Activated effector memory CD4-positive, alpha-beta T cell treated with Interleukin-2 at 50 U/mL for 16 hours (primary cell): ENCODE results near the gene IFI44L.

ENCODE experiments used
- DNase-seq: peaks from one replicate; pipeline ENCODE4 v3.0.0-alpha.2; 2020

IFI44L gene

GRCh38 chr1:78645723-78646122, 25.5 kb downstream of the IFI44L start:
- no peak for DNase-seq

DNA sequence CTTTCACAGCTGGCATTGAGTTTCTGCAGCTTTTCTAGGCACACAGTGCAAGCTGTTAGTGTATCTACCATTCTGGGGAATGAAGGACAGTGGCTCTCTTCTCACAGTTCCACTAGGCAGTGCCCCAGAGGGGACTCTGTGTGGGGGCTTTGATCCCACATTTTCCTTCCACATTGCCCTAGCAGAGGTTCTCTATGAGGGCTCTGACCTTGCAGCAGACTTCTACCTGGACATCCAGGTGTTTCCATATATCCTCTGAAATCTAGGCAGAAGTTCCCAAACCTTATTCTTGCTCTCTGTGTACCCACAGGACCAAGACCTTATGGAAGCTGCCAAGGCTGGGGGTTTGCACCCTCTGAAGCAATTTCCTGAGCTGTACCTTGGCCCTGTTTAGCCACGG, 27.0 kb downstream of the IFI44L start:
- no peak for DNase-seq

DNA sequence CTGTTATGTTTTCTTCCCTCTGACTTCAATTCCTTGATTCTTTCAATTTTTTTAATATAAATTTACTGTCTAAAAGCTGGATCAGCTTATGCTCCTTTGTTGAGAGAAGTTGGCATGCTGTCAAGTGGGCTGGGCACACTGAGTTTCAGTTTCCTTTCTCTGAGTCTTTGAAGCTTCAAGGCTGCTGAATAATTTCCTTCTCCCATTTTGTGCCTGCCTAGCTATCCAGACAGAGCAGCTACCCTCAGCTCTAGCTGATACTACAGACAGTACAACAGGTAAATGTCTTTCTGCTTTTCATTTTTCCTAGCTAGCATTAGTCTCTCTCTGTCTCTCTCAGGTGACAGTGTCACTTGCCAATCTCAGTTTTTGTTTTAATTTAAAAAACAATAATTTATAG, 29.4 kb downstream of the IFI44L start, which contains the start of gene IFI44:
Gene IFI44, plus strand, starts transcription at position 204 of the 400 bp plus-strand sequence. CDS start 365 bp downstream, outside the sequence.
- peak; percentile 58 for DNase-seq

- no peak for DNase-seq
These were observed 29.9 kb downstream of the IFI44L start for GRCh38 chr1:78650114-78650660.

- peak; percentile 14 for DNase-seq
These were observed 31.0 kb downstream of the IFI44L start for GRCh38 chr1:78651241-78651640.

DNA sequence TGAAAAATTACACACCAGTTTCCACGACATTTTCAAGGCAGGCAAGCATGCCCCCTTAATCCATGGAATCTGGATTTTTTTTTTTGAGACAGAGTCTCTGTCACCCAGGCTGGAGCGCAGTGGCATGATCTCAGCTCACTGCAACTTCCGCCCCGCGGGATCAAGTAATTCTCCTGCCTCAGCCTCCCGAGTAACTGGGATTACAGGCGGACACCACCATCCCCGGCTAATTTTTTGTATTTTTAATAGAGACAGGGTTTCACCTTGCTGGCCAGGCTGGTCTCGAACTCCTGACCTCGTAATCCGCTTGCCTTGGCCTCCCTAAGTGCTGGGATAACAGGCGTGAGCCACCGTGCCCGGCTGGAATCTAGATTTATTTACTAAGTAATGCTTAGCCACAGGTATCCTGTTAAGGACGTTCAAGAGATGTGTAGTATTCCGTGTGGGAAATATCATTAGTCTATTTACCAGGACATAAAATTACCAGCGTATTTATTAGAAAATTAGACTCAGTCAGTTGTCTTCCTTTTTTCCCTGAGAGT, 31.8 kb downstream of the IFI44L start:
- no peak for DNase-seq

- no peak for DNase-seq
These were observed 38.7 kb downstream of the IFI44L start for GRCh38 chr1:78658901-78659300.

DNA sequence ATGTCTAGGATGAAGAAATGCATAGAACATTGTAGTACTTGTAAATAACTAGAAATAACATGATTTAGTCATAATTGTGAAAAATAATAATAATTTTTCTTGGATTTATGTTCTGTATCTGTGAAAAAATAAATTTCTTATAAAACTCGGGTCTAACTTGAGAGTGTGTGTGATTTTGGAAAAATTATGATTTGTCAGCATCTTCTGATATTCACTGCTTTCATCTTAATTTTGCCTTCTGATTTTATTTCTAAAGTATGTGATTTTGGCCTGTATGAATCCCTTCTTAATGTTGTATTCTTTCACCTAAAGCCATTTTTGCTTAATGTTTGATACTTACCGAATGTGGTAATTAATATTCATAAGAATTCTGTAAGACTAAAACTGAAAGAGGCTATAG, 43.7 kb downstream of the IFI44L start:
- no peak for DNase-seq

- no peak for DNase-seq
These were observed 44.5 kb downstream of the IFI44L start for GRCh38 chr1:78664763-78665162.

GRCh38 chr1:78665809-78666208, 45.6 kb downstream of the IFI44L start:
- DNase-seq, result no peak

DNA sequence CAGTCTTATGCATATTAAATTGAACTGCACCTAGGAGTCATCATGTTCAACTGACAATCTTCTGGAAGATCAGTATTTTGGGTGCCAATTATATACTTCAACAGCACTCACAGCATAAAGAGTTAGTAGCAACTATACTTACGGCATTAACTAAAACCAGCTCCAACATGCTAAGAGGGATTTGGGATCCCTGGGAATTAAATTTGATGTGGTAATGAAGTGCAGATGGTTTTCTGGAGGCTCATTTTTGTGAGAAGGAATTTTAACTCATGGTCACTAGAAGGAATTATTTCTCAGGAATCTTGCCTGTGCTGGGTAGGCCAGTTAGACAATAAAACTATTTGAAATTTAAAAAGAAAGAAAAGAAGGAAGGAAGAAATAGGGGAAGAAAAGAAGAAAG, 47.7 kb downstream of the IFI44L start:
- DNase-seq, result no peak

DNA sequence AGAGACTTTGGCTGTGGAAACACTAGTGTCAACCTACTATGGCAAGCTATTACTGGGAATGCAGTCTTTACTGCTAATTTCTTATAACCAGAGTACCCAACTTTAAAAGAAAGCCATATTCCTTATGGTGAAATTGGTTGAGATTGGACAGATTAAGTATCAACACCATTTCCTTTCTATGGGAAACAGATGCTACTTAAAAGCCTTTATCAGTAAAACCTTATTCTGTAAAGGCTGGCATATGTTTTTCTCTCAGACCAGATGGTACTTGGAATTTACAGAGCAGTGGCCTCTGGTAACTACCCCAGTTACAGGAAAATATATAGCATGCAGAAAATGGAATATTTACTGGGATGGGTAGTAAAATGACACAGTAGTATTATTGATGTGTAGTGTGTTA, 48.2 kb downstream of the IFI44L start:
- no peak for DNase-seq

DNA sequence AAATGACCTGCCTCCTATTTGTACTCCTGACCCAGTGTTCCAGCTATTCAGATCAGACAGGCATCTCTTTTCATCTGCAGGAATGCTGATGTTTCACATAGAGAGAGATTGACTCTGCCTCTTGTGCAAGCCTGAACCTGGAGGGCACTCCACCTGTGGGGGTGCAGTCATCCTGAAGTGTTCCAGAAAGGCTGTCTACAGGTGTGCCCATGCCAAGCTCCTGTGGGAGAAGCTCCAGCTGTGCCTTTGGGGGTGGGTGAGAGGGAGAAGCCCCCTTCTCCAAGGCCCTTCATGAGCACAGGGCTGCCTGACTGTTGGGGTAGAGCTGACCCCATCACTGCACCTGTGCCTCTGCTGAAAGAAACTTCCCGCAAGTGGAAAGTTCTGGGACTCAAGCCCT, 52.2 kb downstream of the IFI44L start:
- DNase-seq, result no peak

DNA sequence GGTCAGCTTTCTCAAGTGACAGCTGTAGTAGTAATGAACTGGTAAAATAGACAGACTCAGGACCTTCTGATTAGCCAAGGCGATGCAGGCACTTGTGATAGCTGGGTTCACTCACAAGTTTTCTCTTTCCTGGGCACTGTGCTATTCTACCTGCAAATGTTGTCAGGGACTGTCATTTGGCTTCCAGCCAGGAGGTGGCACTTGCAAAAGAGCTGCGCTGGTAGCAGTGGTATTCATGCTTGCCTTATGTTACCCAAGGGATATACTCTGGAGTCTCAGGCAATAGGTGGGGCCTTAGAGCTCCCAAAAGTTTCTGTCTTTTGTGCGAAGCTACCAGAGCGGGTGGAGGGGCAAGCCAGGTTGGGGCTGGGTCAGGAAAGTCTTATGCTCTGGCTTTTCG, 52.9 kb downstream of the IFI44L start:
- DNase-seq, result no peak

DNA sequence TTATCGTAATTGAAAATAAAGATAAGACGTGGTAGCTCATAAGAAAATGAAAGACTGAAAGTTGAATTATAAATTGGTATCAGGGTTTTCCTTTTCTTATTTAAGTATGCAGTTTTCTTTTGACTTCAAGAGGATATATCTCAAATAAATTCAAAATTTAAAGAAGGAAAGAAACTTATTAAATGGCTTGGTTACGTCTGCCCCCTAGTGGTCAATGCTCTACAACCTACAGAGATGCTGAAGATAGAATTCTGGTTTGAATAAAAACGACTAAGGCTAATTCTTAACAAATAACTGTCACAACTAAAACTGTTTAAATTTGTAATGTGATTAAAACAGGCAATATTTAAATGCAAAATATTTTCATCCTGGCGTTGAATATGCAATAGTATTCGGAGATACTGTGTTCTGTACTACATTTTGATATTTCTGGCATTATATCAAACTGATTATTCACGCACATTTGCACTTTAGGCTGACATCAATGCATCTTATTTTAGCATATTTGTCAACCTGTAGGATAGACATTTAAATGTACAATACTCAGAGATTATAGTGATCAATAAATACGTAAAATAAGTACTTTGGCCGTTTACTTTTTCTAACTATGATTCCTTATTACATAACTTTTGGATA, 56.2 kb downstream of the IFI44L start:
- DNase-seq, result no peak

DNA sequence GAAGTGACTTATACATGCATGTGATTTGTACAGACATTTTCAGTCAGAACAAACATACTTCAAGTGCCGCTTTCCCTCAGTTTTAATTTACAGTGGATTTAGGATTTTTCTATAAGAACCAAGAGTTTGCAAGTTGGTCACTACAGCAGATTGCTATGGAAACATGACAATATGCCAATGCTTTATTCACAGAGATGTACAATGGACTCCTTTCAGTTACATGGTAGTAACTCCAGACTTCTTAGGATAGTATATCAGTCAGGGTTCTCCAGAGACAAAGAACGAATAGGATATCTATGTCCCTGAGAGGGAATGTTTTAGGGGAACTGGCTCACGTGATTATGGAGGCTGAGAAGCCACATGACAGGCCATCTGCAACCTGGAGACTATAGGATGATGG, 56.7 kb downstream of the IFI44L start:
- no peak for DNase-seq

- no peak for DNase-seq
These were observed 57.5 kb downstream of the IFI44L start for GRCh38 chr1:78677788-78678187.

DNA sequence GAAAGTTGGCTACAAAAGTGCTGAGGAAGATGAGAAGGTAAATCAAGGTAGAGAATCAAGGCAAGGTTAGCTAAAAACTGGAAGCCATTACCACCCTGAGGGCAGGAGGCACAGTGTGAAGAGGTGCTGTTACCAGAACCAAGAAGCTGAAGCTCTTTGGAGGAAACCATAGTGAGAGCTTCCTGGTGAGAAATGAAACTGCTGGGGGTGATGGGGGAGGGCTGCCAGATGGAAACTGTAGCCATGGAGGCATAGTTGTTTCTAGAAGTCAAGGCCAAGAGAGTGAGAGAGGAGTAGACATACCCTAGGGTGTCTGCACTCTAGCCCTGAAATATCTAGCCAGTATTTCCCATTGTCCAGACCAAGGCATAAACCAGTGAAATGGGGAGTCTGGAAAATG, 58.1 kb downstream of the IFI44L start:
- DNase-seq, result no peak

GRCh38 chr1:78681265-78681664, 61.0 kb downstream of the IFI44L start:
- DNase-seq, result no peak

DNA sequence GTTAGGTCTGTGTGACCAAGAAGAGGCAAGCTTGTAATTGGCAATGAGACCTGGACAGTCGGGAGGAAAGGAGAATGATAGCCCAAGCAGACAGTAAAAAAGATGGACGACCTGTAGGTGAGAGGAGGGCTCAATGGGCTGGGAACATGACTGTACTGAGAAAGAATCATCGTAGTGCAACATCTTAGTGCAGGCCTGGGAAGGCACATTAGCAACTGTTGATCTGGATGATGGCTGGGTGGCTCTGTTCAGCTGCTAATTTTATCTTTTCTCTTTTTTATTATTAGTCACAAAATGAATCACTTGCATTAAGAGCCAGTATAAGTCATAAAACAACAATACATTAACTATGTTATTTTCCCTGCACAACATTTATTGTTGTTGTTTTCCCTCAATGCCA, 62.2 kb downstream of the IFI44L start:
- DNase-seq, result no peak

DNA sequence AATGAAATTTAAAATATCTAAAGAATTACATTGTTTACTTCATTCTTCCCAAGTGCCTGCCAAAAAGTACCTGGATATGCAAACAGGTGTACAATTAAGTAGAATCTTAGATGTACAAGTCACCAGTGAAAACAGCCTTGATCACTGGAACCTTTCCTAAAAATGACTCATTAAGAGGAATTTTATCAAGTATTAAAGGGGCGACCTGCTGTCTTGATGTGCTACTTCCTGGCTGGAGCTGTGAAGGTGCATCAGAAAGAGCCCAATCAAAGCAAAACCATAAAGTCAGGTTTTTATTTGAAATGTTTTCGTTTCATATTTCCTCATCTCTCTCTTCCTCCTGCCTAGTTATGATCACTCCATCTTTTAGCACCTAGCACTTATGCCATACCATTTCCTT, 62.8 kb downstream of the IFI44L start:
- no peak for DNase-seq

DNA sequence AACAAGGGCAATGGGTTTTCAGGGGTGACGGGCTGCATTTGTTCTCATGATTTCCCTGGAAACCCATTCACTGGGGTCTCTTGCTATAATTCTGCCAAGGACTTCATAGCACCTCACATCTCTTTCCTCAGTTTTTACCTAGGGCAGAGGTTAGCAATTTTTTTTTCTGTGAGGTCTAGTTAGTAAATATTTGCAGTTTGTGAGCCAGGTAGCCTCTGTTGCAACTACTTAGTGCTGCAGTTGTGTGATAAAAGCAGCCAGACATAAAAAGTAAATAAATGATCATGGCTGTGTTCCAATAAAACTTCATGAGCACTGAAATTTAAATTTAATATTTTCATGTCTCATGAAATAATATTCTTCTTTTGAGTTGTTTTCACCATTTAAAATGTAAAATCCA, 67.1 kb downstream of the IFI44L start:
- DNase-seq, result no peak

- DNase-seq, result no peak
These were observed 67.7 kb downstream of the IFI44L start for GRCh38 chr1:78687914-78688313.

GRCh38 chr1:78688697-78689096, 68.4 kb downstream of the IFI44L start:
- no peak for DNase-seq

- no peak for DNase-seq
These were observed 70.3 kb downstream of the IFI44L start for GRCh38 chr1:78690516-78690915.
